ENCODE results near the gene PLCB3. TPM values are rescaled to one million over a fixed set of nuclear protein-coding genes. Genes with fewer than 3 reads are reported as not detected.

Gene PLCB3
- total and polyA plus RNA-seq, 2 experiments from 2014 or later: 28.1 to 103 TPM

- DNase-seq (ENCODE audit: low spot score): no peak
These were observed 7.7 kb downstream of the PLCB3 start for GRCh38 chr11:64258946-64259532.

More at GRCh38 chr11:64258946-64259532, 7.7 kb downstream of the PLCB3 start:
- Mint-ChIP-seq H3K27me3 (ENCODE audit: insufficient read depth, low read depth, poor library complexity) (peaks cover 11% of the 10 kb centered on the region), H3K27ac (no peak overlapping the region), H3K4me1 (peaks cover 8% of the 10 kb centered on the region; the same call in 2 of the 3 replicates), H3K9me3 (no peaks in the 10 kb centered on the region), H3K36me3 (ENCODE audit: low read depth) (peaks cover 65% of the 10 kb centered on the region), H3K4me3 (no peak overlapping the region)
- Histone ChIP-seq H2AFZ (no peak overlapping the region), H3K4me1 (ENCODE audit: insufficient read depth) (no peaks in the 10 kb centered on the region), H3K27me3 (ENCODE audit: insufficient read depth) (no peaks in the 10 kb centered on the region), H3K4me2 (no peak overlapping the region), H3K4me3 (no peak overlapping the region), H3K27ac (ENCODE audit: low read depth) (no peak overlapping the region), H4K20me1 (replicated peaks; ENCODE audit: insufficient read depth) (0 out of 2 replicates have a peak, but pooled peaks cover 4% of the 10 kb centered on the region), H3K79me2 (replicated peaks; ENCODE audit: insufficient read depth) (no peaks in the 10 kb centered on the region), H3K9me2 (ENCODE audit: insufficient read depth) (no peaks in the 10 kb centered on the region), H3F3A (replicated peaks; ENCODE audit: low read depth) (0 out of 2 replicates have a peak, but pooled peaks cover 2% of the 10 kb centered on the region), H3K36me3 (ENCODE audit: insufficient read depth) (peaks cover 11% of the 10 kb centered on the region)
- TF ChIP-seq, protein P1, sequence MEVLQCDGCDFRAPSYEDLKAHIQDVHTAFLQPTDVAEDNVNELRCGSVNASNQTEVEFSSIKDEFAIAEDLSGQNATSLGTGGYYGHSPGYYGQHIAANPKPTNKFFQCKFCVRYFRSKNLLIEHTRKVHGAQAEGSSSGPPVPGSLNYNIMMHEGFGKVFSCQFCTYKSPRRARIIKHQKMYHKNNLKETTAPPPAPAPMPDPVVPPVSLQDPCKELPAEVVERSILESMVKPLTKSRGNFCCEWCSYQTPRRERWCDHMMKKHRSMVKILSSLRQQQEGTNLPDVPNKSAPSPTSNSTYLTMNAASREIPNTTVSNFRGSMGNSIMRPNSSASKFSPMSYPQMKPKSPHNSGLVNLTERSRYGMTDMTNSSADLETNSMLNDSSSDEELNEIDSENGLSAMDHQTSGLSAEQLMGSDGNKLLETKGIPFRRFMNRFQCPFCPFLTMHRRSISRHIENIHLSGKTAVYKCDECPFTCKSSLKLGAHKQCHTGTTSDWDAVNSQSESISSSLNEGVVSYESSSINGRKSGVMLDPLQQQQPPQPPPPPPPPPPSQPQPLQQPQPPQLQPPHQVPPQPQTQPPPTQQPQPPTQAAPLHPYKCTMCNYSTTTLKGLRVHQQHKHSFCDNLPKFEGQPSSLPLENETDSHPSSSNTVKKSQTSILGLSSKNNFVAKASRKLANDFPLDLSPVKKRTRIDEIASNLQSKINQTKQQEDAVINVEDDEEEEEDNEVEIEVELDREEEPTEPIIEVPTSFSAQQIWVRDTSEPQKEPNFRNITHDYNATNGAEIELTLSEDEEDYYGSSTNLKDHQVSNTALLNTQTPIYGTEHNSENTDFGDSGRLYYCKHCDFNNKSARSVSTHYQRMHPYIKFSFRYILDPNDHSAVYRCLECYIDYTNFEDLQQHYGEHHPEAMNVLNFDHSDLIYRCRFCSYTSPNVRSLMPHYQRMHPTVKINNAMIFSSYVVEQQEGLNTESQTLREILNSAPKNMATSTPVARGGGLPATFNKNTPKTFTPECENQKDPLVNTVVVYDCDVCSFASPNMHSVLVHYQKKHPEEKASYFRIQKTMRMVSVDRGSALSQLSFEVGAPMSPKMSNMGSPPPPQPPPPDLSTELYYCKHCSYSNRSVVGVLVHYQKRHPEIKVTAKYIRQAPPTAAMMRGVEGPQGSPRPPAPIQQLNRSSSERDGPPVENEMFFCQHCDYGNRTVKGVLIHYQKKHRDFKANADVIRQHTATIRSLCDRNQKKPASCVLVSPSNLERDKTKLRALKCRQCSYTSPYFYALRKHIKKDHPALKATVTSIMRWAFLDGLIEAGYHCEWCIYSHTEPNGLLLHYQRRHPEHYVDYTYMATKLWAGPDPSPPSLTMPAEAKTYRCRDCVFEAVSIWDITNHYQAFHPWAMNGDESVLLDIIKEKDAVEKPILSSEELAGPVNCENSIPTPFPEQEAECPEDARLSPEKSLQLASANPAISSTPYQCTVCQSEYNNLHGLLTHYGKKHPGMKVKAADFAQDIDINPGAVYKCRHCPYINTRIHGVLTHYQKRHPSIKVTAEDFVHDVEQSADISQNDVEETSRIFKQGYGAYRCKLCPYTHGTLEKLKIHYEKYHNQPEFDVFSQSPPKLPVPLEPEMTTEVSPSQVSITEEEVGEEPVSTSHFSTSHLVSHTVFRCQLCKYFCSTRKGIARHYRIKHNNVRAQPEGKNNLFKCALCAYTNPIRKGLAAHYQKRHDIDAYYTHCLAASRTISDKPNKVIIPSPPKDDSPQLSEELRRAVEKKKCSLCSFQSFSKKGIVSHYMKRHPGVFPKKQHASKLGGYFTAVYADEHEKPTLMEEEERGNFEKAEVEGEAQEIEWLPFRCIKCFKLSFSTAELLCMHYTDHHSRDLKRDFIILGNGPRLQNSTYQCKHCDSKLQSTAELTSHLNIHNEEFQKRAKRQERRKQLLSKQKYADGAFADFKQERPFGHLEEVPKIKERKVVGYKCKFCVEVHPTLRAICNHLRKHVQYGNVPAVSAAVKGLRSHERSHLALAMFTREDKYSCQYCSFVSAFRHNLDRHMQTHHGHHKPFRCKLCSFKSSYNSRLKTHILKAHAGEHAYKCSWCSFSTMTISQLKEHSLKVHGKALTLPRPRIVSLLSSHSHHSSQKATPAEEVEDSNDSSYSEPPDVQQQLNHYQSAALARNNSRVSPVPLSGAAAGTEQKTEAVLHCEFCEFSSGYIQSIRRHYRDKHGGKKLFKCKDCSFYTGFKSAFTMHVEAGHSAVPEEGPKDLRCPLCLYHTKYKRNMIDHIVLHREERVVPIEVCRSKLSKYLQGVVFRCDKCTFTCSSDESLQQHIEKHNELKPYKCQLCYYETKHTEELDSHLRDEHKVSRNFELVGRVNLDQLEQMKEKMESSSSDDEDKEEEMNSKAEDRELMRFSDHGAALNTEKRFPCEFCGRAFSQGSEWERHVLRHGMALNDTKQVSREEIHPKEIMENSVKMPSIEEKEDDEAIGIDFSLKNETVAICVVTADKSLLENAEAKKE (CRISPR knock-in tag; IDR thresholded peaks at IDR 0.05): no peak
- TF ChIP-seq STAT1 (IDR thresholded peaks at IDR 0.05; ENCODE audit: unreplicated experiment) (no peak), EZH2phosphoT487 (IDR thresholded peaks at IDR 0.05; ENCODE audit: unreplicated experiment) (no peak), POLR2AphosphoS5 (IDR thresholded peaks at IDR 0.05; ENCODE audit: low read depth) (no peak), JUNB (IDR thresholded peaks at IDR 0.05; ENCODE audit: unreplicated experiment) (no peak), REST (IDR thresholded peaks at IDR 0.05; ENCODE audit: unreplicated experiment) (no peak), ZNF331 (CRISPR knock-in tag; IDR thresholded peaks at IDR 0.05; ENCODE audit: low read depth) (no peak), EZH2 (IDR thresholded peaks at IDR 0.05; ENCODE audit: low read depth, unreplicated experiment) (no peak), CREB1 (CRISPR knock-in tag; IDR thresholded peaks at IDR 0.05; ENCODE audit: low read depth) (no peak), NANOG (IDR thresholded peaks at IDR 0.05; ENCODE audit: borderline replicate concordance) (no peak)
- TF ChIP-seq, protein P2, sequence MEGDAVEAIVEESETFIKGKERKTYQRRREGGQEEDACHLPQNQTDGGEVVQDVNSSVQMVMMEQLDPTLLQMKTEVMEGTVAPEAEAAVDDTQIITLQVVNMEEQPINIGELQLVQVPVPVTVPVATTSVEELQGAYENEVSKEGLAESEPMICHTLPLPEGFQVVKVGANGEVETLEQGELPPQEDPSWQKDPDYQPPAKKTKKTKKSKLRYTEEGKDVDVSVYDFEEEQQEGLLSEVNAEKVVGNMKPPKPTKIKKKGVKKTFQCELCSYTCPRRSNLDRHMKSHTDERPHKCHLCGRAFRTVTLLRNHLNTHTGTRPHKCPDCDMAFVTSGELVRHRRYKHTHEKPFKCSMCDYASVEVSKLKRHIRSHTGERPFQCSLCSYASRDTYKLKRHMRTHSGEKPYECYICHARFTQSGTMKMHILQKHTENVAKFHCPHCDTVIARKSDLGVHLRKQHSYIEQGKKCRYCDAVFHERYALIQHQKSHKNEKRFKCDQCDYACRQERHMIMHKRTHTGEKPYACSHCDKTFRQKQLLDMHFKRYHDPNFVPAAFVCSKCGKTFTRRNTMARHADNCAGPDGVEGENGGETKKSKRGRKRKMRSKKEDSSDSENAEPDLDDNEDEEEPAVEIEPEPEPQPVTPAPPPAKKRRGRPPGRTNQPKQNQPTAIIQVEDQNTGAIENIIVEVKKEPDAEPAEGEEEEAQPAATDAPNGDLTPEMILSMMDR (conservative IDR thresholded peaks at IDR 0.05; ENCODE audit: low read depth in 2 of 2): no peak
- TF ChIP-seq, protein P3, sequence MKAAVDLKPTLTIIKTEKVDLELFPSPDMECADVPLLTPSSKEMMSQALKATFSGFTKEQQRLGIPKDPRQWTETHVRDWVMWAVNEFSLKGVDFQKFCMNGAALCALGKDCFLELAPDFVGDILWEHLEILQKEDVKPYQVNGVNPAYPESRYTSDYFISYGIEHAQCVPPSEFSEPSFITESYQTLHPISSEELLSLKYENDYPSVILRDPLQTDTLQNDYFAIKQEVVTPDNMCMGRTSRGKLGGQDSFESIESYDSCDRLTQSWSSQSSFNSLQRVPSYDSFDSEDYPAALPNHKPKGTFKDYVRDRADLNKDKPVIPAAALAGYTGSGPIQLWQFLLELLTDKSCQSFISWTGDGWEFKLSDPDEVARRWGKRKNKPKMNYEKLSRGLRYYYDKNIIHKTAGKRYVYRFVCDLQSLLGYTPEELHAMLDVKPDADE (IDR thresholded peaks at IDR 0.05): no peak
- no peak for ATAC-seq
